HUDEP-2 (cell line): ENCODE measurements around the gene PPP4R1.

ENCODE experiments used
- DNase-seq, 76 experiments: peaks; one replicate each; lab custom pipeline; 2025; ENCODE audit not compliant: unreplicated experiment in 76 of 76; lab: John Stamatoyannopoulos, UW

The PPP4R1 gene

GRCh38 chr18:9519399-9519798 lies 95.0 kb downstream of the PPP4R1 start:
- DNase-seq, result no peak

DNA sequence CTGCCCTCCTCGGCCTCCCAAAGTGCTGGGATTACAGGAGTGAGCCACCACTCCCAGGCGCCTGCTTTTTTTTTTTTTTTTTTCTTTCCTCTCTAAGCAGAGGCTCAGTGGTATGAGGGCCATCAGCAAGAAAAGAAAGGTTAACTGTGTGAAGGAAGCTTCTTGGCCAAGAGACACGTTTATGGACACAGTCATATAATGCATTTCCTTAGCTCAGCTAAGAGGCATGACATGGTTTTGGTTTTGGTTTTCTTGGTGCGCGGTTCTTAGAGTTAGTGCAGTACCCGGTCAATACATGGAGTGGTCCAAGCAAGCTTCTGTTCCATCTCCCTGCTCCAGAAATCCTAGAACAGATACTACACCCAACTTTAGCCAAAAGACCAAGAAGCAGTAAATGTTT lies 96.5 kb downstream of the PPP4R1 start:
- no peak for DNase-seq

DNA sequence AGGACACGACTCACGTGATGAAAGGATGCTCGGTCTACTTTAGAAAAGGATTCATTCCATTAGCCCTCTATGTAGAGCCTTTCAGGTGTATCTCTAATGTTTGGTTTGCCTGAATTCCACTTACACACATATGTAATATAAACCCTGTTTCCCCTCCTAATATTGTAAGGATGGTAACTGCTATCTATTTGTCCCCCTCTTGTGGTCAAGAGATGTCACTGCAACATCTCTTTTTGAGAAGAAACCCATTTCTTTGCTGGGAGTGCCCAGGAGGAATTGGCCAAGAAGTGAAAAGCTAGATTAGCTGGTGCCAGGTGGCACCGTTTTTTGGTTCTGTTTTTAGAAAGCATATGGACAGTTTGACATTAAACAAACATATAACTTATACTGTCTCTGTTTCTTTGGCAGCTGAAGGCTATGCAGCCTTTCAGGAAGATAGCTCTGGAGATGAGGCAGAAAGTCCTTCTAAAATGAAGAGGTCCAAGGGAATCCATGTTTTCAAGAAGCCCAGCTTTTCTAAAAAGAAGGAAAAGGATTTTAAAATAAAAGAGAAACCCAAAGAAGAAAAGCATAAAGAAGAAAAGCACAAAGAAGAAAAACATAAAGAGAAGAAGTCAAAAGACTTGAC lies 97.8 kb downstream of the PPP4R1 start:
- peak in 17 of 76 experiments; percentile 0 to 72 (median 8) for DNase-seq

GRCh38 chr18:9513971-9514512 lies 100.3 kb downstream of the PPP4R1 start:
- no peak for DNase-seq

GRCh38 chr18:9508446-9509025 lies 105.8 kb downstream of the PPP4R1 start:
- DNase-seq, result no peak

DNA sequence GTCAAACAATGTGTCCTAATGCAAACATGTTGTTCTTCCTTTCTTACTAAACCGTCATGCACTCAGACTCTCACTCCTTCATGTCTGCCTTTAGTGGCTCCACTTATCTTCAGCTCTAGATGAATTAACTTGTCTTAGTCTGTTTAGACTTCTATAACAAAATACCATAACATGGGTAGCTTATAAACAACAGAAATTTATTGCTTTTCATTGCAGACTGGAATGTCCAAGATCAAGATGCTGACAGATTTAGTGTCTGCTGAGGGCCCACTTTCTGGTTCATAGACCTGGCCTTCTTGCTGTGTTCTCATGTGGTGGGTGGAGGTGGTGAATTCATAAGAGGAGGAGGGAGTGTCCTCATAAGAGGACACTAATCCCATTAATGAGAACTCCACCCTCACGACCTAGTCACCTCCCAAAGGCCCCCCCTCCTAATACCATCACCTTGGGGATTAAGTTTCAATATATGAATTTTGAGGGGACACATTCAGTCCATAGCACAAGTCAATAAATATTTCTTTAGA lies 106.7 kb downstream of the PPP4R1 start:
- peak in 2 of 76 experiments; percentile 5 to 24 for DNase-seq

DNA sequence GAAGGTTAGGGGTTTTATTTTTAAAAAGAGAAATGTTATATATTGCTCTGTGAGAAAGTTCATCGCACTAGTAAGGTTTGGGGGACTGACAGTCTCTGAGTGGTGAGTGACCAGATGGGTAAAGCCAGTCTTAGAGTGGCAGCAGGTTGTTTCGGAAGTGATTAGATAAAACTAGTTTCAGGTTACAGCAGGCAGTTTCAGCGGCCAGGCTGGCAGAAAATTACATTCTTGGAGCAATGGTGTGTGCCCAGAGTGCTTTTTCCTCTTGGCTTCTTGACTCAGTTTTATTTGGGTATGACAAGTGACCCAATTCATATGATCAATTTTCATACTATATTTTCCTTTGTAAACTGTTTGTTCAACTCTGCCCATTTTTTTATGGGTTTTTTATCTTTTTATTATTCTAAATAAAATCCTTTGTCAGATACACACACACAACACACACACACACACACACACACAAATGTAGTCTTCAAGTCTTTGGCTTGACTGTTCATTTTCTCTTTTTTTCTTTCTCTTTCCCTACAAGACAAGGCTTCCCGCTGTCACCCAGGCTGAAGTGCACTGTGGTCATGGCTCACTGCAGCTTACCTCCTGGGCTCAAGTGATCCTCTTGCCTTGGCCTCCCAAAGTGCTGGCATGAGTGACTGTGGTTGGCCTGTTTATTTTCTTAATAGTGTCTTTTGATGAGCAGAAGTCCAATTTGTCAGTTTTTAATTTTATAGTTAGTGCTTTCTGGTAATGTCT lies 108.1 kb downstream of the PPP4R1 start:
- peak in 6 of 76 experiments; percentile 0 to 36 (median 4) for DNase-seq
